Renal cortex interstitium (tissue), 15 donors: ENCODE data around the gene PNLIP. TPM values are rescaled to one million over a fixed set of nuclear protein-coding genes. Genes with fewer than 3 reads are reported as not detected.

Source experiments
- DNase-seq, 11 donors: peaks; one replicate each; pipeline ENCODE4 v3.0.0-alpha.2; 2013; ENCODE audit warnings: low read depth in 9 of 11, low spot score in 4 of 11; ENCODE audit errors: extremely low read depth in 1 of 11
- long read RNA-seq, 16 experiments: transcript quantifications; one replicate each; lab custom pipeline, GENCODE V29; 2026
- polyA plus RNA-seq, 3 donors: library from polyadenylated mRNA; unstranded; fragments of 120-200 nt; gene quantifications; one replicate each; pipeline ENCODE4 v1.2.1, GENCODE V29; 2013; ENCODE audit not compliant: insufficient read length in 3 of 3

PNLIP gene
- not detected for polyA plus RNA-seq
- long read RNA-seq, donor 1, result 0 reads
- long read RNA-seq, donor 2, result 0 reads
- long read RNA-seq, donor 3, result 0 reads
- long read RNA-seq, donor 4, result 0 reads
- long read RNA-seq, donor 5, result 0 reads
- long read RNA-seq, donor 6, result 0 reads
- long read RNA-seq, donor 7, result 0 reads
- long read RNA-seq, donor 8, result 0 reads
- long read RNA-seq, donor 9, result 0 reads
- long read RNA-seq, donor 10, result 0 reads
- long read RNA-seq, donor 11, result 0 reads
- long read RNA-seq, donor 12, result 0 reads
- long read RNA-seq, donor 13, result 0 reads
- long read RNA-seq, donor 14, result 0 reads
- long read RNA-seq, donor 15, result 0 reads
- long read RNA-seq, donor 16, result 0 reads

DNA sequence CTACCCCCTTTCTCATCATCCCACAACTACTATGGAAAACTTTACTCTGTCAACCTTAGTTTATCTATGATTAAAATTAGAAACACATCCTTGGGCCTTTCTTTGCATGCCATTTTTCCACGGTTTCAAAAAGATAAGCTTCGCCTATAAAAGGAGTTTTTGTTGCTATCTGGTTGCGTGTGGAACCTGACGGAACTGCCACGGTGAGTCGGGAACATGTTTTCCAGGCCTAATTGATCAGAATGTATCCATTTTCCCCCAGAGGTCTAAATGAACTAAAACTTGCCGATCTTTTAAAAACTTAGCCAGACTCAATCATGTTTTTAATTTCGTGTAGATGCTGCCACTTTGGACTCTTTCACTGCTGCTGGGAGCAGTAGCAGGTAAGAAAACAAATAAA lies at the start of gene PNLIP:
PNLIP (plus strand) TSS at position 176 of the 400 bp plus-strand sequence; CDS start at position 338, 162 bp downstream.
- DNase-seq, result no peak

DNA sequence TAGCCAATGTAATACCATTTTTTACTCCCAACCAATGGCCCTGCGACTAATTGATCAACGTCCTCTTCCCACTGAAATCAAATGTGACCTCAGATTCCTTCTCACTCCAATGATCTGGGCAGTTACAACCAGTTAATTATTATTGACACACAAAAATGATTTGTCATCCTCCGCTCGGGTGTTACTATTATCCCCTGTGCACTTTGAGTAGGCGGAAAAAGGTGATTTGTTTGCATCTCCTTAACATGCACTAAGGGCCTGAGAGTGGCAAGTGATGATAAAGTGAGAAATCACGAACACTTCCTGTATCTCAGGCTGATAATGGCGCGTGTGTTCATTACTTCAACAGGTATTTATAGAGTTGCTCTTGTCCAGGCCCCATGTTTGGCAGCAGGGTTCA lies 40.9 kb upstream of the PNLIP start:
- DNase-seq, result no peak

DNA sequence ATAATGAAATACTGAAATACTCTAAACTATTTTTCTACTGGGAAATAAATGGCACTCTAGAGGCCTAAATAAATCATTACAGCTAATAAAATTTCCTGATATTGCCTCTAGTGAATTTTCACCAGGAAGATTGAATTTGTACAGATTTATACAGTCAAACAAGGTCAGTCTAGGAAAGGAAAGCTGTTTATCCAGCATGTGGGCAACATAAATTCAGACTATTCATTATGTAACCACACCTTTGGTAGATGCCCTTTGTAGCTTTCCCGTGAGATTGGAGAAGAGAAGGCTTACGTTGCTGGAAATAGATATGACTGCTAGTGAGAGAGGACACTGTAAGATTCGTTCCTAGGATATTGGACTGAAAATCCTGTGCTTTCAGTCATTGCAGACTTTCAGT lies 35.2 kb upstream of the PNLIP start:
- DNase-seq, result no peak

DNA sequence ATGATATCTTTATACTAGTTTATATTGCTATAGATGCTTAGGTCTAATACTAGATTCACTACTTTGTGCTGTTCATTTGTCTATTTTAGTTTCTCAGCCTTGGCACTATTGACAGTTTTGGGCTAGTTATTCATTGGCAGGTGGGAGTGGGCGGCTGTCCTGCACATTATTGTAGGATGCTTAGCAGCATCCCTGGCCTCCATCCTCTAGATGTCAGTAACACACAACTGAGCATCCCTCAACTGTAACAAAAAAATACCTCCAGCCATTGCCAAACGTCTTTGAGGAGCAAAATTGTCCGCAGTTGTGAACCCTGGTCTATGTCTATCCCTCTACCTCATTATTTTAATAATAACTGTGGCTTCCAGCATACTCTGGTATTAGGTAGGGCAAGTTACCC lies 34.4 kb upstream of the PNLIP start:
- DNase-seq, result no peak

DNA sequence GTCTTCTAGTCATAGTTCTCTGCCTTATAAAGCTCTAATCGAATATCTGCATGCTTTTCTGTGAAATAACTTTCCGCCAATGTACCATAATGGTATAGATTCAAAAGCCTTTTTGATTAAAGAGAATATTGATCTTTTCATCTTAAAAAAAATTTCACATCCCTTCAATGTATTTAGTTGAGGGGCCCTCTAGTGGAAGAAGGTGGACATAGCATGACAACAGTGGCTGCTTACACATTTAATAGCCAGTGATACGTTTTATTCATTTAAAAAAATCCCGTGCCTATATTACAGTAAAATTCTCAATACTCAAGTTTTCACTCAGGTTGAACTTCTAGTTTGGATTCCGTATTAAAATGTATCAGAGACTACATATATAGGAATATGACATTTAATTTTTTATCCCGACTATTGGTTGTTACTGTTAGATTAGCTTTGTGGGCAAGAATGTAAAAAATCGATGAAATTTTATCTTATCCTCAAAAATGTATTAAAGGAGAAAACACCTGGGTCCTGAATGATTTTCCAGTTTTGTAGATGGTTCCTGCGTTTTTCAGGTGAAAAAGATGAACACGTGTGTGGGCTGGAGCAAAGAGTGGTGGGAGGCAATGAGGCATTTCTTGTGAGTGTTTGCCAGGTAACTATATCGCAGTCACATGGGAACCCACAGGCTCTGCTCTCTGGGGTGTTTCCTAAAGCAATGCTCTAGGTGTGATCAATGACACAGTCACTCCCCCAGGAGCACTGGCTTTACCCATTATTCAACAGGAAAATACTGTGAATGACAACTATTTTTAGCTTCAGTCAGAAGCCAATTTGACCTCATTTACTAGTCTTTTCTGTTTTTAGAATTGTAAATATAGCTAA lies 24.1 kb upstream of the PNLIP start:
- peak in 3 of 11 donors; percentile 9 to 15 (median 12) for DNase-seq

DNA sequence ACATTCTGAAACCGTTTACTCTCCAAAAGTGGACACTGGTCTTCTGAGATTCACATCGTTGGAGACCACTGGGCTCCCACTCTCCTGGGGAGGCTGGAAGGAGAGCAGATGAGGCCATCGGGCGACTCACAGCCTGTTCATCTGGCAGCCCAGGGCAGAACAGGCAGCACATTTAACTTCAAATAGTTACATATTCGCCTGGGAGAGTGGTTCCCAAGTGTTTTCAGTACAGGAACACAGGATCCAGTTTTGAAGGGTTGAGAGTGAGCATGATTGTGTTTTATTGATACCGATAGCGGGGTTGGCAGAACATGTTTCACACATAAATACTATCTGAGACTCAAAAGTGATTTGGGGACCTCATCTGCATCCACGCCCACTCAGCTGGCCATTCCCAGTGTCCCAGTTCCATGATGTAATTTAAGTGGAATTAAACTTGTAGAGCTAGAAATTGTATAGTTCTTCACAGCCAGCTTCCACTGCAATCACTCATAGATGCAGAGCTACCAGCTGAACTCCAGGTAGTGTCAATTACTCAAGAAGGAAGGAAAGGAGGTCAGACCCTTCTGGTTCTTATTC lies 22.8 kb upstream of the PNLIP start:
- no peak for DNase-seq

DNA sequence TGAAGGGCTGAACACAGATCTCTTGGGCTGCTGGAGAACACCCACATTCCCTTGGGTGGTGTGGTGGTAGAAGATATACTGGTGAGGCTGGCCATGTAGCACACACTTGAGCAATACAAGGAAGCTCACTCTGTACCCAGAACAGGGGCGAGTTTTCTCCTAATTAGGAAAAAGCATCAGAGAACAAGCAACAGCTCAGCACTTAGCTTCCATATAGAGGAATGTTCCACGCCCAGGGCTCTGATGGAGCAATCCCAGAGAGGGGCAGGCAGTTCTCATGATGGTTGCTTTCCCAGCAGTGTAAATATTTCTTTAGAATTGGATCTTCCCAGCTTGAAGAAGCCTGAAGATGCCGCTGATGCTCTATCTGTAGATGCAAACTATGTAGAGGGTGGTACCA lies 21.0 kb upstream of the PNLIP start:
- DNase-seq, result no peak

DNA sequence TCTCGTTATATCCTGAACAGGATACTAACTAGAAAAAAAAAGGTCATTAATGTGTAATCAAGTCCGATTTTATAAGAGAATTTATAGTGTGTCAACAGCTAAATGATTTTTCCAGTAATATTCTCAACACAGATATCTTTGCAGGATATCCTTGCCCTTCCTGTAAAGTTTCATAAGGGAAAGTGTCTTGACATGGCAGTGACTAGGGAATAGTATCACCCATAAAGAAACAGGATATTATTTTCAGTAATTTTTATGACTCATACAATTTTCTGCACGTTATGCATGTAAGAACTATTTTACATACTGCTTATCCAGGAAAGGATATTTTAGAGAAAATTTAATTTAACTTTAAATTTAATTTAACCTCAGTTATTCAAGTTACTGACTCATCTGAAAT lies 19.5 kb upstream of the PNLIP start:
- DNase-seq, result no peak

DNA sequence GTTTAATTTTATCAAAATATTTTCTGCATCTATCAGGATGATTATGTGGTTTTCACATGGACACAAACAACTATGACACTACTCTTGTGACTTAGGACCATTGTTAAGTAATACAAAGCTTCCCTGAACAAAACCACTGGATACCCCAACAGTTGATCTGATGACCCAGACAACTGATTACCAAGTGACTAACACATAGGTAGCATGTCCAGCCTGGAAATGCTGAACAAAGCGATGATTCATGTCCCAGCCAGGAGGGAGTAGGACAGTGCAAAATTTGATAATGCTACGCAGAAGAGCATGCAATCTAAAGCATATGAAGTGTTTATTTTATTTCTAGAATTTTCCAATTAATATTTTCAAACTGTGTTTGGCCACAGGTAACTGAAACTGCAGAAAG lies 8.9 kb upstream of the PNLIP start:
- DNase-seq, result no peak

DNA sequence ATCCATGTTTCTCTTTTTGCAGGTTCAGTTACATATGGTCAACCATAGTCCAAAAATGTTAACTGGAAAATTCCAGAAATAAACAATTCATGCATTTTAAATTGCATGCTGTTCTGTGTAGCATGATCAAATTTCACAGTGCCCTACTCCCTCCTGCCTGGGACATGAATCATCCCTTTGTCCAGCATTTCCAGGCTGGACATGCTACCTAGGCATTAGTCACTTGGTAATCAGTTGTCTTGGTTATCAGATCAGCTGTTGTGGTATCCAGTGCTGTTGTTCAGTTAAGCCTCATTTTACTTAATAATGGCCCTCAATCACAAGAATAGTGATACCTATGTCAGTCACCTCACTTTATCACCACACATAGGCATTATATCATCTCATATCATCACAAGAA lies 7.3 kb upstream of the PNLIP start:
- no peak for DNase-seq

DNA sequence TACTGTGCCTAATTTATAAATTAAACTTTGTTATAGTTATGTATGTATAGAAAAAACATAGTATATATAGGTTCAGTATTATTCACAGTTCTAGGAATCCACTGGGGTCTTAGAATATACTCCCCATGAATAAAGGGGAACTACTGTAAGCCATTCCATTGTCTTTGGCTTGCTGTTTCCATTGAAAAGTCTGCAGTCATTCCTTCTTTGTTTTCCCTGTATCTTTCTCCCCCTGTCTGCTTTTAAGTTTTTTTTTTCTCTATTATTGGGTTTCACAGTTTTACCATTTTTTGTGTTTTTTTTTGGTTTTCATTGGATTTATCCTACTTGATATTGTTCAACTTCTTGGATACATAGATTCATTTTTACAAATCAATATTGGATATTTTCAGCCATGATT lies 6.7 kb upstream of the PNLIP start:
- DNase-seq, result no peak

DNA sequence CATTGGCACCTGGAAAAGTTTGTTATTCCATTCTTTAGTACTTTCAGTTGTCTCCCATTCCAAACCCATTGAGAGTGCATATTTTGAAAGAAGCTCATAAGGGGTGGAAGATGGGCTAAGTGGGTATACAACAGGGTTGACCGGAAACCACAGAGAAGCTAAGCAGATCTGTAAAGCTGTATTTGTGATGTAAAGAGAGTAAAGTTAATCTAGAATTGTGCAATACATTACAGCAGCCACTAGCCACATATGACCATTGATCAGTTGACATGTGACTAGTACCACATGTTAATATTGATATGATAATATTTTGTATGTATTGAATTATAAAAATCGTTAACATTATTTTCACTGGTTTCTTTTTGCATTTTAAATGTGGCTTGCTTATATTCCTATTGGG lies 4.9 kb upstream of the PNLIP start:
- DNase-seq, result no peak

DNA sequence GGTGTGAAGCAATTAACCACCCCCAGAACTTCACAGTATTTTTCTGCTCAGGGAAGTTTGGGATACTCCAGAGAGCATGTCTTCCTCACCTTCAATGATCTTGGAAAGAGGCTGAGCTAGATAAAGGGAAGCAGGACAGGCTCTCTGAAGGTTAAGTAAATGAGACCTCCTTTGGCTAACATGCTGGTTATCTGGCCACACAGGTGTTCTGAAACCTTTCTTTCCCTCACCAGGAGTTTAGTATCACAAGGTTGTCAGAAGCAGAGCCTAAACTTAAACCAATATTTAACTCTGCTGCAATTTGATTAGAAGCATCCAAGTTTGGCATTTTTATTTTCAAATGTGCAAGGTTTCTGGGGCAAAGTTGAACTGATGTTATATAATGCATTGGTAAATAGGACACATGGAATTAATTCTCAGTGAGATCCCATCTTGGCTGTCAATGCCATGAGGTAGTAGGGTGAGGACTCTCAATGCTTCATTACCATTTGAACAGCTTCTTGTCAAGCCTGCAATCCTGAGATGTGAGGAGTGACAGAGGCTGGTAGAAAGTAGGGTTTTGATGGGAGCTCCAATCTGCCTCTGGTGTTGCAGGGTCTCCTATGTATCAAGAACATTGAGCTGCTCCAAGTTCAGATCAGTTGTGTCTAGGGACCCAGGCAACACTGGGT lies 3.6 kb upstream of the PNLIP start:
- no peak for DNase-seq

DNA sequence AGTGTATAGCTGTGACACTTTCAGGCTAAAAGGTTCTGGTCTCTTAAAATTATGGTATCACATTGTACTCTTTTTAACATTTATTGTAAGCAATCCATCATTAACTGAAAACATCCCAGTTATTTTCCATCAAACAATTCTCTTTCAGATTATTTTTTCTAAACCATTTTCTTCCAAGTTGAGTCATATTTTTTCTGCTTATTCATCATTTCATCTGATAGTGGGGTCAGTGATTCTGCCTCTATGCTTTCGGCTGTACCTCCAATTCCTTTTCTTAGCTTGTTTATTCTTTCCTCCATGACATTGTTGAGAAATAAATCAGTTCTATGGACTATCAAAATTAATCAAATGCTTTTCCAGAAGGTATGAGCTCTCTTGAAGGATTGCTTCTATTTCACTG lies 609 bp upstream of the PNLIP start:
- DNase-seq, result no peak

DNA sequence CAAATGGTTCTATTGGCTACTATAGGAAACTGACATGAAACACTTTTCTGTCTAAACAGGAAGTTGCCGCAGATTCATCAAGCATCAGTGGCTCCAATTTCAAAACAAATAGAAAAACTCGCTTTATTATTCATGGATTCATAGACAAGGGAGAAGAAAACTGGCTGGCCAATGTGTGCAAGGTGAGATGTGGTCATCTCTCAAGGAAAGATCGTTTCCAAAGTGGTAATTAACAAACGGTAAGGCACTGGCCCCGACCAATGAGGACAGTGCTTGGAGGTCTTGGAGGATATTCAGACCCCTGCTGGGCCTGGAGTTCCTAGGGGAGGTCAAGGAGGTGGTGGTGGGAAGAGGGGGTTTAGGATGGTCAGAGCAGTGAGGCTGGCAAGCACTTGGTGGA lies 2.6 kb downstream of the PNLIP start:
- DNase-seq, result no peak

DNA sequence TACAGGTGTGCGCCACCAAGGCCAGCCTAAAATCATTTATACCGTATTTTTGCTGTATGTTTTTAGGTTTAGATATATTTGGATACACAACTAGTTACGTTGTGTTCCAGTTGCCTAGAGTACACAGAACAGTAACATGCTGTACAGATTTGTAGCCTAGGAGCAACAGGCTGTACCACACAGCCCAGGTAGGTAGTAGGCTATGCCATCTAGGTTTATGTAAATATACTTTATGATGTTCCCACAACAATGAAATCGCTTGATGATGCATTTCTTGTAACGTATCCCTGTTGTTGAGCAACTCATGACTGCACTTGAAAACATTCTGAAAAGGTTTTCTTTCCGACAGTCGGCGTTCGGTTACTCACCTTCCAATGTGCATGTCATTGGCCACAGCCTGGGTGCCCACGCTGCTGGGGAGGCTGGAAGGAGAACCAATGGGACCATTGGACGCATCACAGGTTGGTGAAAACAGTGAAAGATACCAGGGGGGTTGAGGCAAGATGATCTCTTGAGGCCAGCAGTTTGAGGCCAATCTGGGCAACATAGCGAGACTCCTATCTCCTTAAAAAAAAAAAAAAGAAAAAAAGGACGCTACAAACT lies 7.7 kb downstream of the PNLIP start:
- DNase-seq, result no peak

DNA sequence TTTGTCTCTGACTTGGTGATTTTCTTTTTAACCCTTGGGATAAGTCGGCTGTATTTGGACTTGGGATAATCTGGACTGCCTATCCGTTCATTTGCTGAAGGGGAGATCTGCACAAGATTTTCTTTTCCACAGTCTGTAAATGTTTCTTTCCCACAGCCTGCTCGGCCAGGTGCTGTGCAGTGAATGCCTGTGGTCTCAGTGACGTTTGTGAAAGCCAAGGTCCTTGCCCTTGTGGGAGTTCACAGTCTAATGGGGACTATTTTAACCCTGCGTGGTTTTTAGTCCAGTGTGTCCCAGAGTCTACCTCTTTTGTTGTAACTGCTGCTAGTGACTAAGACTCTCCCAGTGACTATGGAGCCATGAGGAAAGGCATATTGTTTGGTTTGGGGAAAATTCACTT lies 8.9 kb downstream of the PNLIP start:
- no peak for DNase-seq

DNA sequence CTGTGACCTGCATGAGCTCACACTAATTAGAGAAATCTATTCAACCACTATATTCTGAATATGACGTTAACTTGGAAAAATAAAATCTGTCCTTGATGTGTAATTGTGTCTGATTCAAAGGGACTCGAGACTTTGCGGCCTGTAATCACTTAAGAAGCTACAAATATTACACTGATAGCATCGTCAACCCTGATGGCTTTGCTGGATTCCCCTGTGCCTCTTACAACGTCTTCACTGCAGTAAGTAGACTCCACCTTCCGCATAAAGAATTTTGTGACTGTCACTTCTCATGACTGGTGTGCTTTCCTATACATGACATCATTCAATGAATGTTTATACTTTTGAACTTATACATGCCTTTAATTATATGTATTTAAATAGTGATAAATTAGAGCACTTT lies 10.1 kb downstream of the PNLIP start:
- DNase-seq, result no peak

DNA sequence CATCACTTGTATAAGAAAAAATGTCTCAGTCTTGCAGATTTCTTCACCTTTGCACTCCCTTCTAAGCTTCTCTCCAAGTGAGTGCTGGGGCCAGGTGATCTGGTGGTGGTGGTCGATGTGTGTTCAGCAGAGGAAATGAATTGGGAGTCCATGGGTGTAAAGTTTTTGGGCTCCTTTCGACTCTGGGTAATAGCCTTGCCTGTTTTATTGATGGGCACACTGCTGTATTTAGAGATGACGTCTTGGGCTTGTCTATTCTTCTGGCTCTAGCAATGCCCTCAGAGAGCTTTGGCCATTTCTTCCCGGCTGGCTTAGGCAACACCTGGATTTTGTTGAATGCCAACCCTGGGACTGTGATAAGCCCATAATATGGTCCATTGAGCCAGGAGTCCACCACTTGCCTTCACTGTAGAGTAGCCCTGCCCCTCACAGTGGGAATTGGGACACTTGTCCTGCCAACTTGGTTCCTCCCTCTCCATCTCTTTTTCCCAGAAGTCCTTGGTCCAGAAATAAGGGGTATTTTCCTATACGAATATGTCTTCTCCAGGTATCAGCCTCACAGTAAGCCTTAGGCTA lies 11.7 kb downstream of the PNLIP start:
- DNase-seq, result no peak
